Left hindlimb (tissue), 1 donor: ENCODE data around the gene LDLRAD3.

Experiments used
- DNase-seq: peaks from one replicate; pipeline ENCODE4 v3.0.0-alpha.2; 2018

The LDLRAD3 gene

DNA sequence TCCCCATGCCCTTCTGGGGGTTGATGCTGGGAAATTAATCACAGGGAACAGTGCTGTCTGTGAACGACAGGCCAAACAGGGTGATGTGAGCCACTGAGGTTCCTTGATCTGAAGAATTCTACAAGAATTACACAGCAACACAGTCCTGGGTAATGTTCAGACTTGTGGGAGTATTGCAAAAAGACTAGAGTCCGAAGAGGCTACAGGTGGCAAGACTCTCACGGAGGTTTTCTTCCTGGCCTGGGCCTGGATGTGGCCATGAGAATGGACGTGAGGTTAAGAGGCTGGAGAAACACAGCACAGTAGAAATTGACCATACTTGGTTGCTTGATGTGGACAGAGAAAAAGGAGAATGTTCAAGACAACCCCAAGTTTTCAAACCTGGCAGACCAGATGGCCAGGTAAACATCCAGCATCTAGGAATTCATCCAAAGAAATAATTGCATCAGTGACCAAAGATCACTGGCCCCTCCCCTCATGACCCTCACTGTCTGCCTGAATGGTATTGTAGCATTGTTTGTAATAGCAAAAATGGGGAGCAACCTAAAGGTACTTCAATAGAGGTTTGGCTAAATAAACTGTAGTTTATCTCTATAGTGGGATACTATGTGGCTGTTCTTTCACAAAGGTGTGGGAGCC, 274.5 kb downstream of the LDLRAD3 start:
- DNase-seq, result no peak

DNA sequence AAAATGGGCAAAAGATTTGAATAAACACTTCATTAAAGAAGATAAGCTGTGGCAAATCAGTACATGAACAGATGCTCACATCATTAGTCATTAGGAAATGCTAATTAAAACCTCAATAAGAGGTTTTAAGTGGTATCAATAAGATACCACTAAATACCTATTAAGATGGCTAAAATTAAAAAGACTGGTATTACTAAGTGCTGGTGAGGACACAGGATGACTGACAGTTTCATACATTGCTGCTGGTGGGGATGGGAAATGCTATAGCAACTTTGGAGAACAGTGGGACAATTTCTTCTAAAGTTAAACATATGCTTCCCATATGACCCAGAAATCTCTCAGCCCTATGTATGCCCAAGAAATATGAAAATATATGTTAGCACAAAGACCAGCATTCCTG, 276.1 kb downstream of the LDLRAD3 start:
- DNase-seq, result no peak

DNA sequence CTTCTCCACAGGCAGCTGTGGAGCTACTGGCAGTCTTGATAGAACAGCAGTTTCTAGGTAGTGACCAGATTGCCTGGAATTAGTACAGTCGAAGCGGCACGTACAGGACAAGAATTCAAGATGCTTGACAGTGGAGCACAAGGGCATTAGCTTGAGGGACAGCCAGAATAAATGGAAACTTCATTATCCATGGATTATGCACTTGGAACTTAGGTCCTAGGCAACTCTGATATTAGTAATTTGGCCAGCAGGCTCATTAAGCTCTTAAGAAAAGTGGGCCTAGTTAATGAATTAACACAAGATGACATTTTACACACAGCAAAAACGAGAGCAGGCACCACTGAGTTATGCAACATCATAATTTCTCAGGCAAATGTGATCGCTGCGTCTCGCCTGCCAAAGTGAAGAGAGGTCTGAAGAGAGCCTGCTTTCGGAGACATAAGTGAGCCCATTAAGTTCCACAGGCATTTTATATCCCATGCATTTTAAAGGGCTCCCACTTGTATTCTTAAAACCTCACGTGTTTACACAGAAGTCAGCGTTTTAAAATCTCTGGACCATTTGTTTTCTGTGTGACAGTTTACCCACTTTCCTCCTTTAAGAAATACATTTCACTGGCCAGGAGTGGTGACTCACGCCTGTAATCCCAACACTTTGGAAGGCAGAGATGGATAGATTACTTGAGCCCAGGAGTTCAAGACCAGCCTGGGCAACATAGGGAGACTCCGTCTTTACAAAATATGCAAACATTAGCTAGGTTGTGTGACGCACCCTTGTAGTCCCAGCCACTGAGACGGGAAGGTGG, 279.2 kb downstream of the LDLRAD3 start:
- no peak for DNase-seq

DNA sequence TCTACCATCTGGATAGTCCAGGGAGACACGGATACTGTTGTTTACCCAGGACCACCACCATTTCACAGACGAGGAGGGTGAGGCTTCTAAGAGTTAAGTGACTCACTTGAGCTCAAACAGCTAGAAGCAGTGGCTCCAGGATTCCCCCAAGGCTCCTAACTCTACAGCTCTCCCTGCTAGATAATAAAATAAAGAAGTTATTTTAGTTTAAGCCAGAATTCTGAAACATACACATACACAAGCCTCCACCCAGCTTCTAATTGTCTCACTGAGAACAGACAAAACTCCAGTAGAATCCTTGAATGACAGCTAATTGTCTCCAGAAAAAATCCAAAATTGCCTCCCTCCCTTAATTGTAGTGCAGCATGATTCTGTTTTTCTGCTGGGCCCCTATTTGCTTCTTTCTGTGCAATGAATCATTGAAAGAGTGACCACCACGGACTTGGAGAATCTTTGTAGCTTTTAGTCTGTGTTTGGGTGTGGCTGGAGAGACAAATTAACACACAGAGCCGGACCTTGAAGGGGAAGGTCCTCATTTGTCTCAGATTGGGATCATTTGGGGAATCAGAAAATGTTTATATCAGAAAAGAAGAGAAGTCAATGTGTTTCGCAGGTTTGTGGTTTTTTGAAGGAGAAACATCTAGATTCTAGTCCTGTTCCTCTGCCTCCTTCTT, 280.5 kb downstream of the LDLRAD3 start:
- DNase-seq, result no peak

DNA sequence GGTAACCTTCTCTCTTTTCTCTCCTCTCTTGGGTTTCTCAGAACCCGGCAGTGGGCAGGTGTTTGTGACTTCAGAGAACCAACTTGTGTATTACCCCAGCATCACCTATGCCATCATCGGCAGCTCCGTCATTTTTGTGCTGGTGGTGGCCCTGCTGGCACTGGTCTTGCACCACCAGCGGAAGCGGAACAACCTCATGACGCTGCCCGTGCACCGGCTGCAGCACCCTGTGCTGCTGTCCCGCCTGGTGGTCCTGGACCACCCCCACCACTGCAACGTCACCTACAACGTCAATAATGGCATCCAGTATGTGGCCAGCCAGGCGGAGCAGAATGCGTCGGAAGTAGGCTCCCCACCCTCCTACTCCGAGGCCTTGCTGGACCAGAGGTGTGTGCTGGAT, 283.2 kb downstream of the LDLRAD3 start:
- no peak for DNase-seq

DNA sequence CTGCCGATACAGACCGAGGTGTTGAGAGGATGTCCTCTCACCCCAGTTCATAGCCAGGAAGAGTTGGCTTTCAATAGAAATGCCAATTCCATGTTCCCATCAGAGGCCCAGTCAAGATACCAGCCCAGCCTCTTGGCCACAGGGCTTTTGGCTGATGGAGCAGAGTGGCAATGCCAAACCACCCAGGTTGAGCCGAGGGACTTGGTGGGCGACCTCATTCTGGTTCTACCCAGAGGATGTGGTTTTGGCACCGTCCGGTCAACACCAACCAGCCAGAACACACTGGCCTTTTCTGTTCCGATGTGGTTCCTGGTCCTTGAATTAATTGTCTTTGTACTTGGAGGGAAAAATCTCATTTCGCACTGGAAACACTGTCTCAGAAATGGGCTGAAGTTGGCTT, 284.8 kb downstream of the LDLRAD3 start:
- DNase-seq, result no peak

DNA sequence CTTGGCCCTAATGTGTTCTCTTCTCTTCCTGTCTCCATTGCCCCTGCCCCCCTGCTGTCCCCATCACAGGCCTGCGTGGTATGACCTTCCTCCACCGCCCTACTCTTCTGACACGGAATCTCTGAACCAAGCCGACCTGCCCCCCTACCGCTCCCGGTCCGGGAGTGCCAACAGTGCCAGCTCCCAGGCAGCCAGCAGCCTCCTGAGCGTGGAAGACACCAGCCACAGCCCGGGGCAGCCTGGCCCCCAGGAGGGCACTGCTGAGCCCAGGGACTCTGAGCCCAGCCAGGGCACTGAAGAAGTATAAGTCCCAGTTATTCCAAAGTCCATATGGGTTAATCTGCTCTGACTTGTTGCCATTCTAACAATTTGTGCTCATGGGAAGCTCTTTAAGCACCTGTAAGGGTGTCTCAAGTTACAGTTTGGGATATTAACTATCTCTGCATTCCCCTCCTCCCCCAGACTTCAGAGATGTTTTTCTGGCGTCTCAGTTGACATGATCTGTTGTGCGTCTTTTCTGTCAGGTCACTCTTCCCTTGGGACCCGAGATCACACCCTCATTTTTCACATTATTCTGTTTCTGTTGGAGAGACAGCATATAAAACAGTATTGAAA, 285.3 kb downstream of the LDLRAD3 start:
- DNase-seq, result no peak

DNA sequence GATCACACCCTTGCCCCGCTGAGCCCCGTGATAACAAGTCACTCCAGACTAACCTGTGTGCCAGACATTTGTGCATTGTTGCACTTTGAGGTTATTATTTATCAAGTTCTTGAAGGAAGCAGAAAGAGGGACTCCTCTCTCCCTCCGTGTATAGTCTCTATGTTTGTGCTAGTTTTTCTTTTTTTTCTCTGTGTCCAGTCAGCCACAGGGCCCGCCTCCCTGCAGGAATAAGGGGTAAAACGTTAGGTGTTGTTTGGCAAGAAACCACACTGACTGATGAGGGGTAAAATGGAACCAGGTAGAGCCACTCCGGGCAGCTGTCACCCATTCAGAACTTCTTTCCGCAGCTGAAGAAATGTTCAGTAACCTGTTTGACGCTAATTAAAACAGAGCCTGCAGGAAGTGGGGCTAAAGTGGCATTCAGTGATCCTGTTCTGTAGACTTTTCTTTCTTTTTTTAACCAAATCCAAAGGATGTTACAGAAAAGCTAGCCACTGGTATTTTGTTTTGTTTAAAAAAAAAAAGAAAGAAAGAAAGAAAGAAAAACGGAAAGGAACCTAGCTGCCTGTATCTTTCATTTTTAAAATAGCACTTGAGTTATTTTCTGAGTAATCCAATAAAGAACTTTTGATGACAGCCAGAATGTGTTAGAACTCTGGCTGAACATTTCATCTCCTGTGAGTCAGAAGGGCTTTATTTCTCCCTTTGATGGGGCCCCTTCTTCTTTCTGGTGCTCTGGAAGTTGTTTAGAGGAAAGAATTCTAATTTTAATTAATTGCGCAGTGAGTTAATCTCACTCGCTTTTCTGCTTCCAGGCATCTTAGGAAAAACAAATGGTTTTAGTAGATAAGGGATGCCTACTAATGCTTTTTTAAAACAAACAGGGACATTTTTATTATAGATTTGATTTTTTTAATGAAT, 287.2 kb downstream of the LDLRAD3 start:
- DNase-seq, result no peak

DNA sequence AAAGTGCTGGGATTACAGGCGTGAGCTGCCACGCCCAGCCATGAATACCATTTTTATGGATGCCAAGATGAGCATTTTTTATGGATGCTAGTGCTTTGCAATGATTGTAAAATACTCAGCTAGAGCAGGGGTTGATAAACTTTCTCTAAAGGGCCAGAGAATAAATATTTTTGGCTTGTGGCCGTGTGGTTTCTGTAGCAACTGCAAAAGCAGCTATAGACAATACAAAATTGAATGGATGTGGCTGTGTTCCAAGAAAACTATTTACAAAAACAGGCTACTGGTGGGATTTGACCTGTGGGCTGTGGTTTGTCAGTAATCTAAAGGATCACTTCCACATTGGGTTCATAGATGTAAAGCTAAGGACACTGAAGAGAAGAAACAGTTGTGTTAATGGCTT, 289.3 kb downstream of the LDLRAD3 start:
- no peak for DNase-seq

DNA sequence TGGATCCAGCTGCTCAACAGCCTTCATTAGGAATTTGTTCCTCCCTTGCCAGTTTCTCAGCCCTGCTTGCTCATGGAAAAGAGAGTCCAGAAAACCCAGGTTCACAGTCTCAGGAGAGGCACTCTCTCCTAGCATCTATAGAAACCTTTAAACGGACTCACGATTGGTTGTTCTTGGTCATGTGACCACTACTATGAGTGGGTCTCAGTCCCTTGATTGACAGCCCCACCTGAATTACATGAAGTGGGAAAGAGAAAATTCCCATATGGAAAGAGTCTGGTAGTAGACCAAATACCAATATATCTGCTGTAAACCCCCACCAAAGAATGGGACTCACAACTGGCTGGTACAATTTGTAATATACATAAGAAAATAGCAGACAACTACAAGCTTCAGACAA, 291.0 kb downstream of the LDLRAD3 start:
- DNase-seq, result no peak

DNA sequence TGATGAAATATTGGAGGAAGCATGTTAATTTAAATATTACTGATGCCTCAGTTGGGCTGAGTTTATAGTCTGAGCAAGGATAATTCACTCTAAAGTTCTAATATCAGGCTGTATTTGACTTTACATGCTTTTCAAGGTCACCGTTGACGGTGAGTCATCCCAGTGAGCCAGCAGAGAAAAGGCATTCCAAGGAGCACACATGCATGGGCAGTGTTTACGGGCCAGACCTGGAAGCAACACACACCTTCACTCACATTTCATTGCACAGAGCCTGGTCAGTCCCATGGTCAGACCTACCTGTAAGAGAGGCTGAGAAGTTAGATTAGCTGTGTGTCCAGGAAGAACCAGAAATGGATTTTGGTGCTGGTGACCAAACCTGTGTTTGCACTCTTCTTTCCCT, 291.9 kb downstream of the LDLRAD3 start:
- DNase-seq, result no peak

DNA sequence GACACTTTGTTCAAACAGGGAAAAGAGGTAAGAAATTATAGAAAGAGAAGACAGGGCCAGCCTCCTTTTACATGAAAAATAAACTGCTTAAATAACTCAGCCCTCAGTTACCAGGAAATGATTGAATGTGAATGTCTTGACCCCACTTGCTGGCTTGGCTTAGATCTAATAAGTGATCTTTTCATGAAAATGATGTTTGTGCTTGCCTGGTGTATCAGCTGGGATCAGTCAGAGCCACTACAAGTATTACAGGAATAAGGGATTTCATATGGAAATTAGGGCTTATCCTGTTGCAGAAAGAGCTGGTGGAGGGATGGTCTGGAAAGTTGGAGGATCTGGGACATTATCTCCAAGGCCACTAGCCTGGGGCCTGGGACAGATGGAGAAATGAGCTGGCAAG, 293.5 kb downstream of the LDLRAD3 start:
- no peak for DNase-seq

DNA sequence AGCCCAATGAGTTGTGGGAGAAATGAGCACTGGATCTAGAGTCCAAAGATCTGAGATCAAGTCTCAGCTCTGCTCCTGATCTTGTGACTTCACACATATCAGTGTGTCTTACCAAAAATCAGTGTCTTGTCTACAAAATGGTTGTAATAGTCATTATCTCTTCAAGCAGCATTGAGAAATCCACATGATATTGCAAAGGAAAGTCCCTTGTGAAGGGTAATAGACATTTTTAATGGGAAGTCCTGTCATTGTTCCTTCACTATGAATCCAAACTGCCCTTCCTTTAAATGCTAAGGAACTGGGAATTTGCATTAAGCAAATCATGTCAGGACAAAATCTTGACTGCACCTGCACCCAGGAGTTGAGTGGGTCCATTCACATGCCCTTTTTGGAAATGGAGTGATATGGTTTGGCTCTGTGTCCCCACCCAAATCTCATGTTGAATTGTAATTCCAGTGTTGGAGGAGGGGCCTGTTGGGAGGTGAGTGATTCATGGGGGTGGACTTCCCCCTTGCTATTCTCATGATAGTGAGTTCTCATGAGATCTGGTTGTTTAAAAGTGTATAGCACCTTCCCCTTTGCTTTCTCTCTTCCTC, 294.3 kb downstream of the LDLRAD3 start:
- DNase-seq, result no peak

DNA sequence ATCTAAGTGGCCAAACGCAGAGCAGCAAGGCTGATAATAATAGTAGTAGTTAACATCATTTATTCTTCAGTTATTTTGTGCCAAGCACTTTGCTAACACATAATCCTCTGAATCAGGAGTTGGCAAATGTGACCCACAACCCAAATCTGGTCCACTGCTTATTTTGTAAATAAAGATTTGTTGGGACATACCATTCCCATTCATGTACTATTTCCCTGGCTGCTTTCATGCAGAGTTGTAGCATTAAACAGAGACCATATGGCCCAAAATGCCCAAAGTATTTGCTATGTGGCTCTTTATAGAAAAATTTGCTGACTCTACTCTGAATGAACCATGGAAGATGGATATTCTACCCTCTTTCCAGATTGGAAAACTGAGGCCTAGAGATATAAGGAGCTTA, 295.0 kb downstream of the LDLRAD3 start:
- DNase-seq, result no peak

DNA sequence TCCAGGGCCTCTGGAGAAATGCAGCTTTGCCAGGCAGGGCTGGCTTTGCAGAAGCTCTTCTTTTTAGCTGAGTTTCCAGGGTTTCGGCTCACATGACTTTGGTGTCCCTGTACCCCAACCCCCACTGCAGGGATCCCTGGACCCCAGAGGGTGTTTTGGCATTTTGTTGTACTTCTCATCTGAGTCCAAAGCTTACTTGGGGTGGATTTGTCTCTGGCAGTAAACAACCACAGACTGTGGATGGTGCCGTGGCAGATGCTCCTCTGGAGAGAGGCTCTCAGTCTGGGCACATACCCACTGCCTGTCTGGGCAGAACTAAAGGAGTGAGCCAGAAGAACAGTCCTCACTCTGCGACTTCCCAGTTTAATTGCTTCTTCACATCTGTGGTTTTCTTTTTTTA, 295.8 kb downstream of the LDLRAD3 start:
- no peak for DNase-seq

DNA sequence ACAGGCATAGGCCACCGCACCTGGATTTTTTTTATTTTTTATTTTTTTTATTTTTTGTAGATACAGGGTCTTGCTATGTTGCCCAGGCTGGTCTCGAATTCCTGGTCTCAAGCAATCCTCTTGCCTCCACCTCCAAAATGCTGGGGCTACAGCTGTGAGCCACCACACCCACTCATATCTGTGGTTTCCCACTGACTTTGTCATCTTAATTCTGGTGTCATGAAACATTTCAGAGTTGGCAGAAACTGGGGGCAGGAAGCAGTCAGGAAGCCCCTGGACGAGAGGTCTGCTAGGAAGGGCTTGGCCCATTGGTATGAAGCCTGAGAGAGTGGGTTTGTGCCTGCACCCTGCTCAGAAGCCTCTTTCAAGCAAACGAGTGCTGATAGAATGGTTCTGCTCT, 296.3 kb downstream of the LDLRAD3 start:
- no peak for DNase-seq

DNA sequence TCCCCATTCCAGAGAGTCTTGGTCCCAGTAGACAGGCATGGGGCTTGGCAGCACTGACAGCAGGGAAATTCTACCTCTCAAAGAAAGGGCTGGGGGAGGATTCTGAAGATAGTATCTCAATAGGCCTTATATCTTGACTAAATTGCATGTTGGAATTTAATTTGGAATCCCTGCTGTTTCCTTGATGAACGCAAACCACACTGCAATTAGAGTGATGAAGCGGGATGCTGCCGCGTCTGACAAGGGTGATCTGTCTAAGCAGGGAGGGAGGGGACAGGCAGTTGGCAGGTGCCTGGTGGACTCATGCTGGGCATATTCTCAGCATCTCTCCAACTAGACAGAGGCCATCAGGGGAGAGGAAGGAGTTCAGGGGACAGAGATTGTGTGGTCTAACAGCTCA, 296.9 kb downstream of the LDLRAD3 start:
- DNase-seq, result no peak

DNA sequence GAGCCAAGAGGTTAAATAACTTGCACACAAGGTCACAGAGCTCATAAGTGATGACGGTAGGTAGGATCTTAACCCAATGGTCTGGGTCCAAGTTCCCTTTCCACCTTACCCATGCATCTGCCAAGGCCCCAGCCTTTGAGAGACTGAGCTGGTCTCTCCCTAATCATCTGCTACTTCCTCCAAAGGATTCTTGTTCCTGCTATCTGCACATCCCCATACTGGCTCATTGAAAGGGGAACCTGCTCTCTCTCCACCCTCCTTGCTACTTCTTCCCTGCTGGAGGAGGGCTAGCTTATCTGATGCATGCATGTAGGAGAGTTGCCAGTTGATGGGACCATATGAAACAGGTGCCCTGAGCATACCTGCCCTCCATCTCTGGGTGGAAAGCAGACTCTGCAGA, 297.6 kb downstream of the LDLRAD3 start:
- no peak for DNase-seq

DNA sequence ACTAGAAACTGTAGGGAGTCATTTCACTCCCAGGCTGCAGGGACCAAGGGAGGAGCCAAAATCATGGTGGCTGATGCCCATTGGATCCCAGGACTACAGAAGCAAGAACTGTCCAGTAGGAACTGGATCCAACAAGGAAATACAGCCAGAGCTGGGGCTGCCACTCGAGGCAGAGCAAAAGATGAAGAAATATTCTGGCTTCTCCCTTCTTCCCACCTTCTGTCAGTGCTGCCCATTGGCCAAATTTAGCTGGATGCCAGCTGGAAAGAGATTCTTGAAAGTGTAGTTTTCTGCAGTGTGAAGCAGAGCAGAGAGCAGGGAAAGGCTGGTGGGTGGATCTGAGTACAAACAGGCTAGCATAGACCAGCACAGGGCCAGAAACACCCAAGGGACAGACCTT, 299.8 kb downstream of the LDLRAD3 start:
- DNase-seq, result no peak

DNA sequence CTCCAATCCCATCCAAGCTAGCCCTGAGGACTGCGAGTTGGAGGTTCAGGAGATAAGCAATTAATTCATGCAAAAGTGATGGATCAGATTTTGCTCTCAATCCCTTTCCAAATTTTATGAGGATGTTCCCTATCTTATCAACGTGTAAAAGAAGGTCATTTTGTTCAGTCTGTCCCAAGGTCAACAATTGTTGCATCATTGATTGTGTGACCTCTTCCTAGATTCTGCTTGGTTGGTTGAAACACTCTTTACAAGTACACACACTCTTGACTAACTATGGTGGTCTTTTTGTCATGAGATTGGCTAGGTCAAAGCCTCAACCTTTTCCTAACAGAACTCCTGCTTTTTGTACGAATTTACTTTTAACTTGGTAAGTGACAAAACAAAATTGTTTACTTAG, 303.6 kb downstream of the LDLRAD3 start:
- DNase-seq, result no peak

DNA sequence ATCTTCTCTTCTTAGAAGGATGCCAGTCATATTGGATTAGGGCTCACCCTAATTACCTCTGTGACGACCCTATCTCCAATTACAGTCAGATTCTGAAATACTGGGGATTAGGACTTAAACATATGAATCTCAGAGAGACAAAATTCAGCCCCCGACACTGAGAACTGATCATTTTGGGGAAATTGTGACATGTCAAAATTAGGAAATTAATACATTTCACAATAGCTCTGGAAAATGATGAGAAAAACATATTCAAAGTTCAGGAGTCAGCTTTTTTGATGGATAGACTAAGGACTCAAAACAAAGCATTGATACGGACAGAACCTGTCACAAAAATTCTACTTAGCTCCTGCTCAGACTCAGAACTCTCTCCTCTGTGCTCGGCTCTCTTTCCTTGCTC, 304.6 kb downstream of the LDLRAD3 start:
- no peak for DNase-seq

DNA sequence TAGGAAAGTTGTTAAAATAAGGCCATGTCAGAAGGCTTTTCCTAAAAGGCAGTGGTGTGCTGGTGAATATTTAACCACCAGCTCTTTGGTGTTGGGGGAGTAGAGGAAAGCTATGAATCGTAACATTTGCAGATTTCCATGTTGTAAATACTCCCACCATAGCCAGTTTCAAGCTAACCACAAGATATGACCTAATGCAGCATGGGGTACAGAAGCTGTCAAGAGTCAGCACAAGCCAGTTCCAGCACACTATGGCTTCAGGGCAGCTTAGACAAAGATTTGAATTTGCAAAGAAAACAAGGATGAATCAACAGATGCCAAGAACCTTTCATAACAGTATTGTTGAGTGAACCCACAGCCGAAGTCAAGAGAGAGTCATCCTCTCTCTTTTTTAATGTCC, 305.4 kb downstream of the LDLRAD3 start:
- DNase-seq, result no peak
